Smooth muscle cell (in vitro differentiated cells): ENCODE data around the gene TPRN. TPM values are rescaled to one million over a fixed set of nuclear protein-coding genes. Genes with fewer than 3 reads are reported as not detected.
A peak's percentile ranks its signal among the peaks of the same experiment; 100 is the strongest.

Source experiments
- DNase-seq: peaks from one replicate; lab custom pipeline; 2025; ENCODE audit not compliant: unreplicated experiment; lab: John Stamatoyannopoulos, UW
- H2AFZ ChIP-seq: fragments of 200-600 bp; sonication (generic); 2 replicates; pipeline ENCODE4 v1.6.0; 2016; ENCODE audit warnings: antibody characterized with exemption, low read depth, mild to moderate bottlenecking
- H3F3A ChIP-seq: fragments of 200-600 bp; sonication (generic); 2 replicates; pipeline ENCODE4 v1.6.0; 2017; ENCODE audit warnings: antibody characterized with exemption, low read depth
- H3K27ac ChIP-seq: fragments of 200-600 bp; sonication (generic); 2 replicates; pipeline ENCODE4 v1.5.1; 2016; ENCODE audit warnings: low read depth, mild to moderate bottlenecking
- H3K27me3 ChIP-seq: fragments of 200-600 bp; sonication (generic); 2 replicates; pipeline ENCODE4 v1.6.1; 2016; ENCODE audit warnings: low read depth, mild to moderate bottlenecking
- H3K36me3 ChIP-seq: fragments of 200-600 bp; sonication (generic); 2 replicates; pipeline ENCODE4 v1.5.1; 2016; ENCODE audit warnings: low read depth
- H3K4me1 ChIP-seq: fragments of 200-600 bp; sonication (generic); 2 replicates; pipeline ENCODE4 v1.5.1; 2016; ENCODE audit warnings: low read depth
- H3K4me2 ChIP-seq: fragments of 200-600 bp; sonication (generic); 2 replicates; pipeline ENCODE4 v1.6.0; 2016; ENCODE audit warnings: mild to moderate bottlenecking
- H3K4me3 ChIP-seq: fragments of 200-600 bp; sonication (generic); 2 replicates; pipeline ENCODE4 v1.5.1; 2016; ENCODE audit warnings: mild to moderate bottlenecking
- H3K79me2 ChIP-seq: fragments of 200-600 bp; sonication (generic); 2 replicates; pipeline ENCODE4 v1.6.0; 2016; ENCODE audit warnings: low read depth, mild to moderate bottlenecking
- H3K9ac ChIP-seq: fragments of 200-600 bp; sonication (generic); 2 replicates; pipeline ENCODE4 v1.6.0; 2016; ENCODE audit warnings: low read depth
- H3K9me3 ChIP-seq: fragments of 200-600 bp; sonication (generic); replicated peaks from 2 replicates; pipeline ENCODE4 v1.5.1; 2016; ENCODE audit warnings: low read depth
- H4K20me1 ChIP-seq: fragments of 200-600 bp; sonication (generic); 2 replicates; pipeline ENCODE4 v1.6.0; 2016; ENCODE audit warnings: low read depth
- CTCF ChIP-seq: fragments of 200-600 bp; sonication (generic); IDR thresholded peaks from 2 replicates; pipeline ENCODE4 v1.5.1; 2017; ENCODE audit warnings: borderline replicate concordance, mild to moderate bottlenecking, antibody characterized with exemption; ENCODE audit not compliant: insufficient read depth, poor library complexity, severe bottlenecking
- WGBS: methylation state at CpG from one replicate; pipeline ENCODE4 v1.1.7; 2016; ENCODE audit warnings: low lambda C conversion rate; 5-methylcytosine and 5-hydroxymethylcytosine counted together
- polyA plus RNA-seq: library from polyadenylated mRNA; unstranded; fragments of >200 nt; fragmentation: Nextera tagmentation; extraction: Ambion mirVana; gene quantifications from 2 replicates; pipeline ENCODE4 v1.2.1, GENCODE V29; 2016
- total RNA-seq: library from RNA; depleted of rRNA; stranded (reverse); fragments of >200 nt; gene quantifications from 2 replicates; pipeline ENCODE4 v1.2.3, GENCODE V29; 2014

The TPRN gene
- total and polyA plus RNA-seq, 2 experiments from 2014 or later: 4.0 to 19.0 TPM

GRCh38 chr9:137220317-137221094, 20.0 kb upstream of the TPRN start:
- 93% methylated on average over 47 of the region's 52 CpGs for WGBS
- no peak overlapping the region for H3K4me3 ChIP-seq
- peaks cover 8% of the 10 kb centered on the region for H3K4me1 ChIP-seq
- H3K9ac ChIP-seq: no peak overlapping the region
- DNase-seq: no peak
- H4K20me1 ChIP-seq: no peaks in the 10 kb centered on the region
- no peaks in the 10 kb centered on the region for H3F3A ChIP-seq
- H3K36me3 ChIP-seq: no peaks in the 10 kb centered on the region
- no peak overlapping the region for H2AFZ ChIP-seq
- H3K27me3 ChIP-seq: no peaks in the 10 kb centered on the region
- TF ChIP-seq CTCF: no peak
- no peaks in the 10 kb centered on the region for H3K9me3 ChIP-seq
- H3K4me2 ChIP-seq: no peak overlapping the region
- no peak overlapping the region for H3K27ac ChIP-seq
- H3K79me2 ChIP-seq: no peaks in the 10 kb centered on the region

DNA sequence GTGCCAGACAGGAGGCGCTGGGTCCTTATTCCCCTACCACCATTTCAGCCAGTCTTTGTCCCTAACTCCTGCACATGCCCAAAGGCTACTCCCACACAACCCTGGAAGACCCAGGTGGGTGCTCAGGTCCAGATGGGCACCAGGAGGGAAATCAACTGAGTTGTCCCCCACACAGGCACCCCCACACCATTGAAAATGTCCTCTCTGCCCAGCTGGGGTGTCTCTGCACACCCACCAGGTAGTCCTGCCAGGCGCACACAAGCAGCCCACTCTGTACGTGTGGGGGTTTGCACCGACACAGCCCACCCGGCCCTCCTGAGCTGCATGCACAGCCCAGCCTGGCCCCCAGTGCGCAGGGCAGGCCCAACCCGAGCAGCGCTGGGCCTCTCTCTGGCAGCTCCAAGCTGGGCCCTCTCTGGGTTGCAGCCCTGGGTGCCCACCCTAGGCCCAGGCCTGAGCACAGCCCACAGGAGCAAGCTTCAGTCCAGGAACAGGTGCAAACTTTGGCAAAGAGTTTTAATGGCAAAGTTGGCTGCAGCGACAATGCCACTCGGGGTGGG, 19.3 kb upstream of the TPRN start:
- Histone ChIP-seq H3K27ac (no peak overlapping the region), H2AFZ (no peak overlapping the region)
- 94% methylated on average over 10 of the region's 10 CpGs for WGBS

GRCh38 chr9:137218754-137219271, 18.3 kb upstream of the TPRN start:
- DNase-seq: no peak
- Histone ChIP-seq H3K9me3 (no peaks in the 10 kb centered on the region), H3K36me3 (no peaks in the 10 kb centered on the region), H4K20me1 (no peaks in the 10 kb centered on the region), H3F3A (no peaks in the 10 kb centered on the region), H3K4me1 (peaks cover 8% of the 10 kb centered on the region), H3K27me3 (no peaks in the 10 kb centered on the region), H2AFZ (no peak overlapping the region), H3K4me3 (no peak overlapping the region), H3K4me2 (peak overlapping the region; percentile 33), H3K79me2 (no peaks in the 10 kb centered on the region), H3K9ac (no peak overlapping the region), H3K27ac (peak overlapping the region; percentile 2)
- 28% methylated on average over 12 of the region's 12 CpGs for WGBS
- TF ChIP-seq CTCF: no peak

More for the DNA sequence above, 19.3 kb upstream of the TPRN start:
- Histone ChIP-seq H3K9me3 (no peaks in the 10 kb centered on the region), H3K4me1 (peaks cover 8% of the 10 kb centered on the region), H3K4me2 (no peak overlapping the region), H3K36me3 (no peaks in the 10 kb centered on the region), H3K79me2 (no peaks in the 10 kb centered on the region), H3K27me3 (no peaks in the 10 kb centered on the region), H3K4me3 (no peak overlapping the region), H3K9ac (no peak overlapping the region), H4K20me1 (no peaks in the 10 kb centered on the region), H3F3A (no peaks in the 10 kb centered on the region)
- TF ChIP-seq CTCF: no peak
- no peak for DNase-seq
